GM23248 (cell line): ENCODE data around the gene TCOF1.

Experiments
- EZH2 ChIP-seq: fragments of 200-600 bp; sonication (generic); IDR thresholded peaks from 2 replicates; pipeline ENCODE4 v1.6.1; 2018; ENCODE audit warnings: antibody characterized with exemption, mild to moderate bottlenecking; ENCODE audit not compliant: insufficient read depth, poor library complexity, severe bottlenecking
- EZH2phosphoT487 ChIP-seq: fragments of 200-600 bp; sonication (generic); IDR thresholded peaks from 2 replicates; pipeline ENCODE4 v1.6.1; 2018; ENCODE audit warnings: antibody characterized with exemption, moderate library complexity, mild to moderate bottlenecking, low read depth; ENCODE audit not compliant: insufficient read depth

GRCh38 chr5:150428978-150429377 lies 71.5 kb downstream of the TCOF1 start:
- TF ChIP-seq EZH2 (no peak), EZH2phosphoT487 (no peak)
